Epithelial cell of esophagus (primary cell): ENCODE data around the gene CCDC178.

ENCODE experiments used
- DNase-seq: peaks from one replicate; pipeline ENCODE4 v3.0.0; 2010; ENCODE audit warnings: low read depth
- H3K4me3 ChIP-seq: 2 replicates; pipeline ENCODE4 v1.5.1; 2011; ENCODE audit warnings: mild to moderate bottlenecking, low read length, control low read depth
- TF ChIP-seq, protein P1 (sequence below): IDR thresholded peaks from 2 replicates; pipeline ENCODE4 v1.5.1; 2011; ENCODE audit warnings: low read depth, mild to moderate bottlenecking, low read length, control low read depth, inconsistent platforms; ENCODE audit not compliant: insufficient read depth; ENCODE audit errors: missing control alignments

The CCDC178 gene

DNA sequence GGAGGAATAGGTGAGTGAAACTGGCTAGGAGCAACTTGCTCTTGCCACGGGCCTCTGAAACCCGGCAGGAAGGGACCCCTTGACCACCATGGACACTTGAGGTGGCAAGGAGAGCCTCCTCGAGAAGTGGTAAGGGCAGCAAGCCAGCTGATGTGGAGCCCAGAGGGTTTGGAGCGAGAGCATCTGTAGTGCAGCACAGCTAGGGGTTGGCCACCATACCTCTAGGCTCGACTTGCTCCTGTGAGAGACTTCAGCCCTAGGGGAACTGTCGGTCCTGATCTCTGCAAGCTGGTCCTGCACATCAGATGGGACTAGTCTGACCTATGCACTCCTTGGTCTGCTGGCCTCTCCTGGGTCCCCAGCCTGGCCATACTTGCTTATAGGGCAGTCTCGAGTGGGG is 158.4 kb downstream of the CCDC178 start:
- H3K4me3 ChIP-seq: no peak overlapping the region
- TF ChIP-seq, protein P1, sequence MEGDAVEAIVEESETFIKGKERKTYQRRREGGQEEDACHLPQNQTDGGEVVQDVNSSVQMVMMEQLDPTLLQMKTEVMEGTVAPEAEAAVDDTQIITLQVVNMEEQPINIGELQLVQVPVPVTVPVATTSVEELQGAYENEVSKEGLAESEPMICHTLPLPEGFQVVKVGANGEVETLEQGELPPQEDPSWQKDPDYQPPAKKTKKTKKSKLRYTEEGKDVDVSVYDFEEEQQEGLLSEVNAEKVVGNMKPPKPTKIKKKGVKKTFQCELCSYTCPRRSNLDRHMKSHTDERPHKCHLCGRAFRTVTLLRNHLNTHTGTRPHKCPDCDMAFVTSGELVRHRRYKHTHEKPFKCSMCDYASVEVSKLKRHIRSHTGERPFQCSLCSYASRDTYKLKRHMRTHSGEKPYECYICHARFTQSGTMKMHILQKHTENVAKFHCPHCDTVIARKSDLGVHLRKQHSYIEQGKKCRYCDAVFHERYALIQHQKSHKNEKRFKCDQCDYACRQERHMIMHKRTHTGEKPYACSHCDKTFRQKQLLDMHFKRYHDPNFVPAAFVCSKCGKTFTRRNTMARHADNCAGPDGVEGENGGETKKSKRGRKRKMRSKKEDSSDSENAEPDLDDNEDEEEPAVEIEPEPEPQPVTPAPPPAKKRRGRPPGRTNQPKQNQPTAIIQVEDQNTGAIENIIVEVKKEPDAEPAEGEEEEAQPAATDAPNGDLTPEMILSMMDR: no peak
- DNase-seq: no peak

DNA sequence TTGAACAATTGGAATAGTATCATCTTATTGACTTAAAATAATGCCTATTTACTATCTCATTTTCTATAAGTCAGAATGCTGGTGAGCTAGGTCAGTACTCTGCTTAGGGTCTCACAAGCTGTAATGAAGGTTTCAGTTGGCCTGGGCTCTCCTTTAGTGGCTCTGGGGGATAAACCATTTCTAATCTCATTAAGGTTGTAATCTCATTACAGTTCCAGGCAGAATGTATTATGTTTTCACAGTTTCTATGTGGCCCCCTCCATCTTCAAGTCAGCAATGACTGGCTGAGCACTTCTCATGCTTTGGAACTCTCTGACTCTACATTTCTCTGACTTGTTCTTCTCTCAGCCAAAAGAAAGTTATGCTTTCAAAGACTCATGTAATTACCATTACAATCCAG is 163.1 kb downstream of the CCDC178 start:
- no peak for DNase-seq
- TF ChIP-seq, protein P1: no peak
- H3K4me3 ChIP-seq: no peak overlapping the region

DNA sequence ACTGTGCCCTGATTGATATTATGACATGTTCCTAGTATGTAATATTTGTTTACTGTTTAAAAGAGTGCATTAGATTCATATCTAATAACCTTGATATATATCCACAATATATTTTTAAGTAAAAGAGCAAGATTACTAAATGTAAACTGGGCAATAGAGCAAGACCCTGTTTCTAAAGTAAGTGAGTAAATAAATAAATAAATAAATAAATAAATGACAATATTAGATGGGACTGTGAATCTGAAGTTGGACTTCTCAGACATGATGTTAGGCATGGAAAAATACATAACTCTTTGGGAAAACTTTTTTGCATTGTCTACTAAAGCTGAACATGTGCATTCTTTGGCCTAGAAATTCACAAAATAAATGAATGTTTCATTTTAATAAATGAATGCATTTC is 164.7 kb downstream of the CCDC178 start:
- no peak for DNase-seq

DNA sequence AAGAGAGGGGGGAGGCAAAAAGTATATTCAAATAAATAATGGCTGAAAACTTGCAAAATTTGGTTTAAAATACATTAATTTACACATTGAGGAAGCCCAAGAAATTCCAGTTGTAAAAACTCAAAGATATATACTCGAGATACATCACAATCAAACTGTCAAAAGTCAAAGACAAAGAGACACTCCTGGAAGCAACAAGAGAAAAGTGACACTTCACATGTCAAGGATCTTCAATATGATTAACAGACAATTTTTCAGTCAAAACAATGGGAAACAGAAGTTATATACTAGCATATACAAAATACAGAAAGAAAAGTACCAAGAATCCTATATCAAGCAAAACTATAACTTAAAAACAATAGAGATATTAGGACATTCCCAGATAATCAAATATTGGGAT is 170.2 kb downstream of the CCDC178 start:
- TF ChIP-seq, protein P1: no peak
- DNase-seq: no peak
- H3K4me3 ChIP-seq: no peak overlapping the region

More for the DNA sequence above, 164.7 kb downstream of the CCDC178 start:
- H3K4me3 ChIP-seq: no peak overlapping the region
- TF ChIP-seq, protein P1: no peak

DNA sequence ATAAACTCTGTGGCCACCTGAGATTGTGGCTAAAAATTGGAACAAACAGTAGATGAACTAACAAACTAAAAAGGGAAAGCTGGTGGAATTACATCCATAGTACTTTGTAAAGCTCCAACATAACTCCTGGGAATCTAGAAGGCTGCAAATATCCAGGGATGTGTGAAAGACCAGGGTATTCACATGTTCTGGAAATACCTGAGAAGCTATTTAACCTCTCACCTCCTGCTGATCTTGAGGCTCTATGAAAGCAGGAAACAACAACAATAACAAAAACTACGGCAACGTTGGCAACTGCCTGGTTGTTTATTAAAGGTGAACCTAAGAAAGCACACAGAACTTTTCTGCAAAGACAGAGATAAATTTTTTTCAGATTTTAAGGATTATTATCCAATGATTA is 171.3 kb downstream of the CCDC178 start:
- no peak overlapping the region for H3K4me3 ChIP-seq
- TF ChIP-seq, protein P1: no peak
- DNase-seq: no peak

DNA sequence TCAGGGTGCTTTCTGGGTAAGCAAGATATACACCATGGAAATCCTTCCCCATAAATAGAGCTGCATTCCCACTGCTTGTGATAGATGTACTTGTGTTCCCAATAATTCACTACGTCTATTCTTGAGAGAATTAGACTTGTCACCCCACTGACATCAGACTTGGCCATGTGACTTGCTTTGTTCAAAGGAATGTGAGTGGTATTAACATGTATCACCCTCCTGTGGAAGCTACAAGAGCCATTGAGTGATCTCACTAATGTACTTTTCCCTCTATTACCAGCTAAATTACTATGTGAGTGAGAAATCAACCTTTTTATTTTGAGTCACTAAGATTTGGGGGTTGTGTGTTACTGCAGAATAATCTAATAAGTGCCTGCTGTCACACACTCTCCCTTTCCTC is 176.0 kb downstream of the CCDC178 start:
- peak; percentile 2 for DNase-seq
- TF ChIP-seq, protein P1: no peak
- no peak overlapping the region for H3K4me3 ChIP-seq

DNA sequence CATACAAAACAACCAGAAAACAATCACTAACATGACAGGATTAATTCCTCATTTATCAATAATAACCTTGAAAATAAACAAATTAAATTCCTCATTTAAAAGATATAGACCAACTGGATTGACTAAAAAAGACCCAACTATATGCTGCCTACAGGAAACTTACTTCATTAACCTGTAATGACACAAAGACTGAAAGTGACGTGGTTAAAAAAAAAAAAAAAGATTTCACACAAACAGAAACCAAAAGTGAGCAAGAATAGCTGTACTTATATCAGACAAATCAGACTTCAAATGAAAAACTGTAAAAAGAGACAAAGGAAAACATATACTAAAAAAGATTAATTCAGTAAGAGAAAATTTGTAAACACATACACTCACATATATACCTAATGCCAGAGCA is 201.2 kb downstream of the CCDC178 start:
- no peak for DNase-seq
- TF ChIP-seq, protein P1: no peak
- H3K4me3 ChIP-seq: no peak overlapping the region
